GM12892 (cell line): Measurements from ENCODE around the gene ME1.

ENCODE experiments used
- POLR2A ChIP-seq: IDR thresholded peaks from 2 replicates; pipeline ENCODE4 v1.6.1; 2011; ENCODE audit warnings: low read depth, low read length, control low read depth
- POLR2AphosphoS5 ChIP-seq: IDR thresholded peaks from 2 replicates; pipeline ENCODE4 v1.6.1; 2011; ENCODE audit warnings: low read depth, low read length, control low read depth
- TAF1 ChIP-seq: IDR thresholded peaks from 2 replicates; pipeline ENCODE4 v1.6.1; 2011; ENCODE audit warnings: low read depth, mild to moderate bottlenecking, control low read depth, low read length, borderline replicate concordance

DNA sequence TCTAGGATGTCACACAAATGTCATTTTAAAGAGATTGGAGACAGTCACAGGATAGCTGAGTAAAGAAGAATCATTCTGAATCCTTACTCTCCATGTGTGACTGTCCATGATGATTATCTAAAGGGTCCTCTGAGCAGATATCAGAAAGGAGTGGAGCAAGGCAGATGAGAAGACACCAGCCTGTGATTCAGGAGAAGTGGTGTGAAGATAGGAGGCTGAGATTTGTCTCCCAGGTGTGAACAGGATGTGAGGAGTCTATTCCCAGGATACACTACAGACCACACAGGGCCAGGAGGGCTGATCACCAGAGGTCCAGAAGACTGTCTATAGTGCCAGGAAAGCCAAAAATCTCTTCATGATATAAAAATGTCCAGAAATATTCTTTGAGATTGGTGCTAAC lies 210.7 kb downstream of the ME1 start:
- TF ChIP-seq POLR2A = no peak
- no peak for TF ChIP-seq POLR2AphosphoS5
- TF ChIP-seq TAF1 = no peak
